Stimulated activated CD8-positive, alpha-beta memory T cell treated with anti-CD3 and anti-CD28 coated beads, Interleukin-2, amount 100 ng/mL, for 1 hour (primary cell): ENCODE results near the gene VWA7.

ENCODE experiments used
- DNase-seq, 2 donors: peaks; one replicate each; pipeline ENCODE4 v3.0.0-alpha.2; 2020; ENCODE audit warnings: low read depth in 2 of 2

The VWA7 gene

DNA sequence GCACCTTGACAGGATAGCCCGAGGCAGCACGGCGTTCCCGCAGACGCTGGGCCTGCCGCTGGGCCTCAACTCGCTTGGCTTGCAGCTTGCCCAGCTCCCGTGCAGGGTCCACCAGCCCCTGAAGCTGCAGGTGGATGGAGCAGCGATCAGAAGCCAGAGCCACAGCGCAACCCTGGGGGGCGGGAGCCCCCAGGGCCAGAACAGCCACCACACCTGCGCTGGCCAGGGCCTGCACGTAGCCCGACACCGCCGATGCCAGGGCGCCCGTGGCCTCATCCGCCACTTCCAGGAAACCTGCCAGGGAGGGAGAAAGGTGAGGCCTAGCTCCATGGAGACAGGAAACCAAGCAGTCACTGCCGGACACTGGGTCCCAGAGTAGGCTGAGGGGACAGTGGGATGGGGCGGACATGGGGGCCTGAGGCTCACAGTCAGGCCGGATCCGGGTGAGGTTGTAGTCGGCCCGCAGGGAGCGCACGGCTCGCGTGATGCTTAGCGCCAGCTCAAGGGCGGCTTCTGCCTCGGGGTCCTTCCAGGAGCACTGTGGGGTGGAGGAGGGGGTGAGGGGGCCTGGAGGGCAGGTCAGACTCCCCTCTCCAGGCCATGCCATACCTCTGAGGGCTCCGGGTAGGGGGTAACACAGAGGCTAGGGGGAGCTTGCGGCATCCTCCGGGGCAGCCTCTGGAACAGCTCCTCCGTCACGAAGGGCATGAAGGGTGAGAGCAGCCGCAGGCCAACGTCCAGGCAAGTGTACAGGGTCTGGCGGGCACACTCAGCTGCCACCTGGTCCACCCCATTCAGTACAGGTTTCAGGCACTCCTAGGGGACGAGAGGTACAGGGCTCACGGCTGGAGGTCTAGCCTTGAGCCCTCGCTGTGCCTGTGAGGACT is 2.1 kb upstream of the VWA7 start:
- DNase-seq, result no peak

- DNase-seq, result no peak
These were observed 1.1 kb upstream of the VWA7 start for GRCh38 chr6:31778193-31778592.

DNA sequence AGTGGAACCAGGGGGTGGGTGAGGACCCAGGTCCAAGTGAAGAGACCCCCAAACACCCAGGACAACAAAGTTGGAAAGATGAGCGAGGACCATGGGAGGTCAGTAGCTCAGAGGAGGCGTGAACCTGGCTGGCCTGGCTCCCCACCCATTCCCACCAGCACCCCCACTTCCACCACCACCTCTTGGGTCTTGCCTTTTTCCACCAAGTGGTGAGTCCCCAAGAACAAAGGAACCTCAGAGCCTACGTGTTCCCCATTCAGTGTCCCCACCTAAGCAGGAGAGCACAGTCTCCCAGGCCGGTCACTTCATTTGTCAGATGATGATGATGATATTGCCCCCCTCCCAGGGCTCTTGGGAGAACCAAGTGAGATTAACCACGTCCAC is 531 bp upstream of the VWA7 start:
- no peak for DNase-seq

GRCh38 chr6:31776485-31776988 is 591 bp downstream of the VWA7 start:
- no peak for DNase-seq

DNA sequence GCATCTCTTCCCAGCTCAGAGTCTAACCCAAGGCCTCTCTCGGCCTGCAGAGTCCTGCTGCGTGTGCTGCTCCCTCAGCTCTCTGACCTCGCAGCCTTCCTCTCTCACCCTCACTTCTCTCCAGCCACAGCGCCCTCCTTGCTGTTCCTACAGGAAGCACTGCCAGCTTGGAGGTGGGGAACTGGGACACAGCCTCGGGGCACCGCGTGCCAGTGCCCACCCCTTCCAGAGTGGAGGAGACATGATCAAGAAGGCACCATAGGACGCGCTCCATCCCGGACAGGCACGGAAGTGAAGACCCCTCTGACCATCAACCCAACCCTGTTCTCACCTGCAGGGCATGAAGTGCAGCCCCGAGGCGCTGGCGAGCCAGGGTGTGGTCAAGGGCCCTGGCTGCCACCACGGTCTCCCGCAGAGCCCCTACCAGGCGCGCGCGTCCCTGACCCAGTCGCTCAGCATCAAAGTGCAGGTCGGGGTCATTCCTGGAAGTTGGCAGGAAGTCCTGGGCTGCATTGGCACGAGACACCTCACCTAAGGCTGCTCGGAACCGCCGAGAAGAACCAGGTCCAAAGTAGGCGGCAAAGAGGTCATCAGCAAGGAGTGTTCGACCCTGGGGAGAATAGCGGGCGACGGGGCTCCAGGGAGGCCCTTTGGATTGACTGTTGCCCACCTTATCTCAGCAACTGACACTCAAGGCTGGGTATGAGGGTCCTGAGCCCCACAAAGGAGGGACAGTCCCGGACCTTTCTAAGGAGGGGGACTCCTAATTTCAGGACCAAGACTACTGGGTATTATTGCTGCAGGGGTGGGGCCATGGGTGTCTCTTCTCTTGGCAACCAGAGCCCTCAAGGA is 1.3 kb downstream of the VWA7 start:
- no peak for DNase-seq

GRCh38 chr6:31775184-31775583 is 1.9 kb downstream of the VWA7 start:
- DNase-seq, result no peak

DNA sequence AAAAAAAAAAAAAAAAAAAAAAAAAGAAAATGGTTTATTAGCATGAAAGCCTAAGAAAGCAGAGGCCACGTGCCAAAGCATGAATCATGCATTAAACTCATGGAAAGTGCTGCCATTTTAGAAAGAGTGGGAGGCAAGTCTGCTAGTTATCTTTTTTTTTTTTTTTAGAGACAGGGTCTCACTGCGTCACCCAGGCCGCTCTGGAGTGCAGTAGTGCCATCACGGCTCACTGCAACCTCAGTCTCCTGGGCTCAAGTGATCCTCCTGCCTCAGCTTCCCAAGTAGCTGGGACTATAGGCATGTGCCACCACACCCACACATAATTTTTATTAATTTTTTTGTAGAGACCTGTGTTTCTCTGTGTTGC is 5.2 kb downstream of the VWA7 start:
- no peak for DNase-seq

DNA sequence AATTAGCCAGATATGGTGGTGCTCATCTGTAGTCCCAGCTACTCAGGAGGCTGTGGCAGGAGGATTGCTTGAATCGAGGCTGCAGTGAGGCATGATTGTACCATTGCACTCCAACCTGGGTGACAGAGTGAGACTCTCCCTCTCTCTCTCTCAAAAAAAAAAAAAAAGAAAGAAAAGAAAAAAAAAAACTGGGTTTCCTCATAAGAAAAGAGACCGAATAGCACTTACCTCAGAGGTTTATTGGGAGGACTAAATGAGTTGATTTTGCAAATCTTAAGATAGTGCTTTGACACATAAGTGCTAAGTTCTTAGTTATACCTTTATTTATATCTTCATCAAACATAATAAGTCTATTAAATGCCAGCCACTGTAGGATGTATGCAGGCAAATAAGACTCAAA is 6.3 kb downstream of the VWA7 start:
- DNase-seq, result no peak

DNA sequence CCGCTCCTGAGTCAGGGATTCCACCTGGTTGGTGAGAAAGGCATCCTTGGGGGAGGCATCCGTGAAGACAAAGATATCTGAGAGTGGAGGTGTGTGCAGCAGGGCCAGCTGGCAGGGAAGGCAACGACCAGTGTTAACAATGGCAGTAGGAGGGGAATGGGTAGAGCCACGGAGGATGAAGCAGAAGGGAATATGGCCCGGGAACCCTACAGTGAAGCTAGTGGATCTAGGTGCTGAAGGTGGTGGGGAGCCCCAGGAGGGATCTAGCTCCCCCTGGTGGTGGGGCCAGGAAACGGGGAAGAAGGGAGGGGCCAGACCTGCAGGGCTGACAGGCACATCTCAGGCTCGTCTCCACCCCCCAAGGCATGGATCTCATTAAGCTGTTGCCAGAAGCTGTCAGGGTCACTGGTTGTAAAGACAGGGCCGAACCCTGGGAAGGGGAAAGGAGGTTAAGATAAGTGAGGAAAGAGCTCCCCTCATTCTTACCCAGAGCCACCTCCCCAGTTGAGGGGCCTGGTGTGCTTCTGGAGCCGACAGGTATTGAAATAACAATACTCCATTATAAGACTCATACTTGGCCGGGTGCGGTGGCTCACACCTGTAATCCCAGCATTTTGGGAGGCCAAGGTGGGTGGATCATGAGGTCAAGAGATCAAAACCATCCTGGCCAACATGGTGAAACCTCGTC is 7.3 kb downstream of the VWA7 start:
- peak; percentile 62 for DNase-seq

GRCh38 chr6:31768363-31769257 is 8.5 kb downstream of the VWA7 start:
- DNase-seq, result no peak

DNA sequence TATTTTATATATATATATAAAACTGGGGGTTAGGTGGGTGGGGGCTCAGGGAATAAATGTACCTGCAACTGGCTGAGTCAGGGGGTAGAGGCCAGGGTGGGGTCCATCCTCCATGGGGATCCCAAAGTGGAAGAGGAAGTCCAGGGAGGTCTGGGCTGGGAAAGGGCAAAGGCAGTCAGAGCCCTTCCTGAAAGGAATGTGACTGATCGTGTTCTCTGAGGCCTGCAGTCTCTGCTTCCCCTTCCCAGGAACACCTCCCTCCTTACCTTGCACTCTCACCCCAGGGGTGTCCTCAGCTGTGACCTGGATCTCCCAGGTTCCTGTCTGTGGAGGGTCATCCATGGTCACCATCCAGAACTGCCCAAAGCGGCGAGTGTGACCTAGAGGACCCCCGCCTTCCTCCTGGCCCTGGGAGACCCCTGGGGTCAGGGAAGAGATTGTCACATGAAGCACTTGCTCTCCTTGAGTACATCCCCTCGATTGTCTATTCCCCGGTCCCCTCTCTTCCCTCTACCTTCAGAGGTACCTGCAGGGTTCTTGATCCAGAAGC is 10.0 kb downstream of the VWA7 start:
- no peak for DNase-seq

- DNase-seq, result no peak
These were observed 11.0 kb downstream of the VWA7 start for GRCh38 chr6:31765910-31766794.

DNA sequence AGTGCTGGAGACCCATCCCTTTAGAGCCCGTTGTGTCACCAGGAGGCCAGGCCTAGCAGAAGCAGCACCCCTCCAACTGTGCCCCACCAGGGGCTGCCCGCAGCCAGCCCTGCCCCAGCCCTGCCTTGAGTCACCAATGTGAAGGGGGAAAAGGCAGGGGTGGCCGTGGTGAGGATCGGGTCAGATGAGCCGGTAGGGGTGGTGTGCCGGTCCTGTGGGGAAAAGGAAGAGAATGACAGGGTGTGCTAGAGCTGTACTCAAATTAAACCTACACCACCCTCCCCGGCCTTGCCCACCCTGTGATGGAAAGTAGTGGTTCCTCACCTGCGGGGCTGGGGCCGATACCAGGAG is 11.6 kb downstream of the VWA7 start:
- DNase-seq, result no peak

- no peak for DNase-seq
These were observed 12.9 kb downstream of the VWA7 start for GRCh38 chr6:31764198-31764597.

GRCh38 chr6:31763619-31763940 is 13.5 kb downstream of the VWA7 start:
- no peak for DNase-seq

DNA sequence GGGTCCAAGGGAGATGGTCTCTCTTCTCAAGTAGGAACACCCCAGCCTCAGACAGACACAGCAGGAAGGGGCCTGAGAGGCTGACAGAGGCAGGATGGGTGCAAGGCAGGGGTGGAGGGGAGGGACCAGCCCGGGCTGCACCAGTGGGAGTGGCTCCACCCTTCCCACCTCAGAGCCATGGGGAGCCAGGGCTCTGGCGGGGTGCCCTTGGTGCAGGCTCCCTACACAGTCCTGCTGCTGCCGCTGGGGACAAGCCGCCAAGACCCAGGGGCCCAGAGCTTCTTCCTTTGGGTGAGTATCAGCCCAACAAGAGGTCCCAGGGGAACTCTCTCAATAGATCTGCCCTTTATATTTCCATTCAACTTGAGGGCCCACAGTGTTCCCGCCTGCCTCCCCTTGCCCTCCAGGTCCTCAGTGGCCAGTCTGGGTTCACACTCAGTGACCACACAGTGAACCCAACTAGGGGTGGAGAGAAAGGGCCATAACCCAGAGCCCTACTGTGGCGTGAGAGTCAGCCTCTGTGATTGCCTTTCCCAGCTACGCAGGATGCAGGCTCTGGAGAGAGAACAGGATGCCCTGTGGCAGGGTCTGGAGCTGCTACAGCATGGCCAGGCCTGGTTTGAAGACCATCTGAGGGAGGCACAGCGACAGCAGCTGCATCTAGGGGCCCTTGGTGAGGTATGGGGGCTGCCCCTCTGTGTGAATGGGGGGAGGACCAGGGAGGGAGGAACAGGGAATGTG is 14.1 kb downstream of the VWA7 start:
- DNase-seq, result no peak

- DNase-seq, result no peak
These were observed 14.8 kb downstream of the VWA7 start, which contains the start of gene SAPCD1 for GRCh38 chr6:31762356-31762755. SAPCD1 (plus strand) TSS chr6:31762656; CDS start chr6:31763055, 399 bp downstream.

DNA sequence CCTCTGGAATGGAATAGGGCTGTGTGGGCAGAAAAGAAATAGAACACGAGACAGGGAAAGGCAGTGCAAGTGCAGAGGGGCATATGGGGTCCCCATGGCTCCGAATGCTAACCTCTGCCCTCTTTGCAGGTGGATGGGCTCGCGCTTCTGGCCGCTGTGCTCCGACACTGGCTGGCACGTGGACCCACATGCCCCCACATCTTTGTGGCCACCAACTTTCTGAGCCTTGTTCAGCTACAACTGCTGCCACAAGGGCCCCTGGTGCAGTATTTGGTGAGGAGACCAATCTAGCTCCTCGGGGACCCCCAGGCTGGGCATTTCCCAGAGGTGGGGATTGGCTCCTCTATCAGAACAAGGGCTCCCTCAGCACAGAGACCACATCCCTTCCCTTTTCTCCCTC is 15.8 kb downstream of the VWA7 start:
- no peak for DNase-seq

GRCh38 chr6:31760790-31761189 is 16.3 kb downstream of the VWA7 start:
- DNase-seq, result no peak
